HepG2 (cell line): Measurements from ENCODE around the gene IL17F. TPM values are rescaled to one million over a fixed set of nuclear protein-coding genes. Genes with fewer than 3 reads are reported as not detected.

Source experiments
- AHR ChIP-seq: IDR thresholded peaks from 2 replicates; pipeline ENCODE4 v1.6.1; 2018; ENCODE audit warnings: missing genetic modification reagents, missing compliant biosample characterization
- BCL6 ChIP-seq: IDR thresholded peaks from 2 replicates; pipeline ENCODE4 v1.6.1; 2016; ENCODE audit warnings: missing genetic modification reagents, missing compliant biosample characterization
- CCDC6 ChIP-seq: sonication (generic); formaldehyde crosslinking; IDR thresholded peaks from 2 replicates; pipeline ENCODE4 v1.8.1; 2022; ENCODE audit warnings: mild to moderate bottlenecking, missing genetic modification reagents, moderate library complexity
- GATAD1 ChIP-seq: IDR thresholded peaks from 2 replicates; pipeline ENCODE4 v1.6.1; 2016; ENCODE audit warnings: missing genetic modification reagents, missing compliant biosample characterization
- KAT8 ChIP-seq: IDR thresholded peaks from 2 replicates; pipeline ENCODE4 v1.6.1; 2016; ENCODE audit warnings: missing genetic modification reagents, missing compliant biosample characterization
- THAP11 ChIP-seq: IDR thresholded peaks from 2 replicates; pipeline ENCODE4 v1.6.1; 2016; ENCODE audit warnings: missing biosample characterization, missing genetic modification reagents
- XRCC5 ChIP-seq: fragments of 200-400 bp; formaldehyde crosslinking; optimal IDR thresholded peaks from 2 replicates; pipeline ENCODE3; 2017; ENCODE audit warnings: mild to moderate bottlenecking, low read length
- ZBTB44 ChIP-seq: sonication (generic); formaldehyde crosslinking; IDR thresholded peaks from 2 replicates; pipeline ENCODE4 v1.4.0; 2020; ENCODE audit warnings: missing genetic modification reagents
- ZFP36L1 ChIP-seq: sonication (generic); formaldehyde crosslinking; IDR thresholded peaks from 2 replicates; pipeline ENCODE4 v1.8.0; 2022; ENCODE audit warnings: mild to moderate bottlenecking, missing genetic modification reagents, moderate library complexity
- ZNF143 ChIP-seq: sonication (generic); formaldehyde crosslinking; IDR thresholded peaks from 2 replicates; pipeline ENCODE4 v1.4.0; 2020; ENCODE audit warnings: missing genetic modification reagents
- ZNF773 ChIP-seq: sonication (generic); formaldehyde crosslinking; IDR thresholded peaks from 2 replicates; pipeline ENCODE4 v1.4.0; 2020; ENCODE audit warnings: missing genetic modification reagents, borderline replicate concordance
- polyA plus RNA-seq, 8 experiments: library from polyadenylated mRNA; depleted of rRNA in 3 of 8; stranded (reverse) in 7 of 8; unstranded in 1 of 8; fragments of >200 nt; fragmentation: Illumina TruSeq in 4 of 8; extraction: Trizol in 4 of 8; gene quantifications; 2 replicates each; pipeline versions ENCODE4 v1.2.1 to v1.2.3, GENCODE V29; 2011 to 2016; ENCODE audit warnings: low read depth in 4 of 8, missing spikeins in 1 of 8, mixed read lengths in 1 of 8; ENCODE audit not compliant: insufficient read depth in 1 of 8
- total RNA-seq, 5 experiments: library from RNA; depleted of rRNA; stranded (reverse); fragments of >200 nt; fragmentation: Illumina TruSeq; extraction: Trizol; gene quantifications; 2 replicates each; pipeline ENCODE4 v1.2.3, GENCODE V29; 2016; ENCODE audit warnings: low read depth in 1 of 5
- TF ChIP-seq, protein P1 (sequence below): sonication (generic); formaldehyde crosslinking; IDR thresholded peaks from 2 replicates; pipeline ENCODE4 v1.9.0; 2022; ENCODE audit warnings: missing genetic modification reagents, mild to moderate bottlenecking, borderline replicate concordance

The IL17F gene
- total and polyA plus RNA-seq, 2 of the 13 experiments (the other 11 are each of a cell fraction or from before 2014, with no cell fraction given), result not detected

- TF ChIP-seq ZBTB44 (CRISPR knock-in tag) (no peak), ZFP36L1 (CRISPR knock-in tag) (no peak), XRCC5 (peak; percentile 62), ZNF773 (CRISPR knock-in tag) (no peak), THAP11 (0 out of 2 replicates have a peak, but pooled peaks have one; percentile 31), KAT8 (CRISPR knock-in tag) (peak; percentile 48; the same call in 1 of the 2 replicates), CCDC6 (CRISPR knock-in tag) (no peak), ZNF143 (CRISPR knock-in tag) (no peak), AHR (CRISPR knock-in tag) (no peak), BCL6 (CRISPR knock-in tag) (peak; percentile 71), GATAD1 (0 out of 2 replicates have a peak, but pooled peaks have one; percentile 27)
- TF ChIP-seq, protein P1, sequence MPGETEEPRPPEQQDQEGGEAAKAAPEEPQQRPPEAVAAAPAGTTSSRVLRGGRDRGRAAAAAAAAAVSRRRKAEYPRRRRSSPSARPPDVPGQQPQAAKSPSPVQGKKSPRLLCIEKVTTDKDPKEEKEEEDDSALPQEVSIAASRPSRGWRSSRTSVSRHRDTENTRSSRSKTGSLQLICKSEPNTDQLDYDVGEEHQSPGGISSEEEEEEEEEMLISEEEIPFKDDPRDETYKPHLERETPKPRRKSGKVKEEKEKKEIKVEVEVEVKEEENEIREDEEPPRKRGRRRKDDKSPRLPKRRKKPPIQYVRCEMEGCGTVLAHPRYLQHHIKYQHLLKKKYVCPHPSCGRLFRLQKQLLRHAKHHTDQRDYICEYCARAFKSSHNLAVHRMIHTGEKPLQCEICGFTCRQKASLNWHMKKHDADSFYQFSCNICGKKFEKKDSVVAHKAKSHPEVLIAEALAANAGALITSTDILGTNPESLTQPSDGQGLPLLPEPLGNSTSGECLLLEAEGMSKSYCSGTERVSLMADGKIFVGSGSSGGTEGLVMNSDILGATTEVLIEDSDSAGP, result no peak
These were observed 19.6 kb upstream of the IL17F start (continued) for GRCh38 chr6:52263709-52264540.
